Lung microvascular endothelial cell (primary cell): Measurements from ENCODE around the gene TDRD3. TPM values are rescaled to one million over a fixed set of nuclear protein-coding genes. Genes with fewer than 3 reads are reported as not detected.
"Not testable (repeated sequence)": the region's sequence is repeated elsewhere in the genome, so short reads cannot be mapped to it uniquely, and the experiment has no call there.

Experiments used
- DNase-seq, 2 donors: peaks; one replicate each; pipeline versions ENCODE4 v3.0.0 to v3.0.0-alpha.2; 2010; ENCODE audit warnings: low read depth in 2 of 2
- total RNA-seq: library from RNA; depleted of rRNA; stranded (reverse); fragments of >200 nt; gene quantifications from 2 replicates; pipeline ENCODE4 v1.2.1, GENCODE V29; 2014

Gene TDRD3
- total RNA-seq = 7.6 and 12.3 TPM in 2 replicates

- DNase-seq = peak; percentile 89 to 93
Observed at GRCh38 chr13:60396783-60397703, at the start of gene TDRD3. TSS of gene TDRD3 (plus strand) at chr13:60397220. CDS start at chr13:60397365, 145 bp downstream.

GRCh38 chr13:60347690-60348089 lies 49.3 kb upstream of the TDRD3 start:
- no peak for DNase-seq

- no peak for DNase-seq
Observed at GRCh38 chr13:60348097-60348496, 48.9 kb upstream of the TDRD3 start.

- DNase-seq = peak in 1 of 2 donors; percentile 28
Observed at GRCh38 chr13:60351326-60351725, 45.7 kb upstream of the TDRD3 start.

- no peak for DNase-seq
Observed at GRCh38 chr13:60351855-60352615, 45.0 kb upstream of the TDRD3 start.

- DNase-seq = no peak
Observed at GRCh38 chr13:60352644-60353043, 44.4 kb upstream of the TDRD3 start.

GRCh38 chr13:60355056-60355455 lies 42.0 kb upstream of the TDRD3 start:
- no peak for DNase-seq

GRCh38 chr13:60356970-60357369 lies 40.0 kb upstream of the TDRD3 start:
- DNase-seq = no peak

GRCh38 chr13:60358453-60358852 lies 38.6 kb upstream of the TDRD3 start:
- no peak for DNase-seq

- no peak for DNase-seq
Observed at GRCh38 chr13:60363288-60363687, 33.7 kb upstream of the TDRD3 start.

- peak in 1 of 2 donors; percentile 3 for DNase-seq
Observed at GRCh38 chr13:60369242-60369641, 27.8 kb upstream of the TDRD3 start.

GRCh38 chr13:60370343-60370742 lies 26.7 kb upstream of the TDRD3 start:
- DNase-seq = peak in 1 of 2 donors; percentile 2

- no peak for DNase-seq
Observed at GRCh38 chr13:60372141-60372540, 24.9 kb upstream of the TDRD3 start.

GRCh38 chr13:60379282-60379681 lies 17.7 kb upstream of the TDRD3 start:
- DNase-seq = not testable (repeated sequence)

GRCh38 chr13:60379837-60380565 lies 17.0 kb upstream of the TDRD3 start:
- DNase-seq = no peak

- DNase-seq = no peak
Observed at GRCh38 chr13:60384911-60385310, 12.1 kb upstream of the TDRD3 start.

GRCh38 chr13:60386250-60386649 lies 10.8 kb upstream of the TDRD3 start:
- no peak for DNase-seq

- DNase-seq = no peak
Observed at GRCh38 chr13:60392131-60392530, 4.9 kb upstream of the TDRD3 start.

GRCh38 chr13:60395971-60396782 lies 843 bp upstream of the TDRD3 start:
- peak; percentile 92 for DNase-seq

GRCh38 chr13:60397704-60398378 lies 821 bp downstream of the TDRD3 start:
- DNase-seq = peak; percentile 74 to 76
